ENCODE measurements around the gene TVP23B. TPM values are rescaled to one million over a fixed set of nuclear protein-coding genes. Genes with fewer than 3 reads are reported as not detected.
"Not testable (repeated sequence)": the region's sequence is repeated elsewhere in the genome, so short reads cannot be mapped to it uniquely, and the experiment has no call there.

TVP23B gene
- total RNA-seq (2014; rRNA removed) = 44.5 and 68.6 TPM in 2 replicates
- polyA plus RNA-seq (2012) = 20.9 TPM

DNA sequence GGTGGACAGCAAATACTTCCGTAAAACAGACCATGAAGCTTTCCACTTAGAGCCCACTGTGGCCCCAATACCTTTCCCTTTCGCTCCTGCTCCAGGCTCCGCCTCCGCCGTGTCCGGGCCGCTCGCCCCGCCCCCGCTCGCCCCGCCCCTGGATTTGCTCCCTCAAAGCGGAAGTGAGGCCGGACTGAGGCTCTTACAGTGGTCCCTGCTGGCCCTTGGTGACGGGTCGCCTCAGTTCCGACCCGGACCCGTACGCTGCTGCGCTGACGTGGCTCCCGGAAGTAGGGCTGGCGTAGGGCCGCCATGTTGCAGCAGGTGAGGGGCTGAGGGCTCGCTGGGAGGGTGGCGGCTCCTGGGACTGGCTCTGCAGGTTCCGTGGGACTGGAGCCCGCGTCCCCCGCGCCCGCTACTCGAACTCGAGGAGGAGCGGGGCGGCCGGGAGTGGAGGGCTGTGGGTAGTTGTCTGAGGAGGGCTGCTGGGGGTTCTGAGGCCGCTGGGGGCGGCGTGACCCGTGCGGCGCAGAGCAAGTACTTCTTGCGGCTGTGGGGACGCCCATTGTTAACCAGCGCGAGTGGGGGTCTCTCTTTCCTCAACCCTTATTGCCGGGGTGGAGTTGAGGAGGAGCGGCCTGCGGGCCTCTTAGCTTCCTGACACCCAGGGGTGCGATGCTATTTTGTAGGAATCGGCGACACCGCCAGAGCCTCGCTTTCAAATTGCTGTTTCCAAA lies at the start of gene TVP23B:
TVP23B (plus strand) TSS at position 193 of the 728 bp plus-strand sequence; CDS start at position 304, 111 bp downstream.
- peak; percentile 91 for DNase-seq (ENCODE audit: low read depth)

DNA sequence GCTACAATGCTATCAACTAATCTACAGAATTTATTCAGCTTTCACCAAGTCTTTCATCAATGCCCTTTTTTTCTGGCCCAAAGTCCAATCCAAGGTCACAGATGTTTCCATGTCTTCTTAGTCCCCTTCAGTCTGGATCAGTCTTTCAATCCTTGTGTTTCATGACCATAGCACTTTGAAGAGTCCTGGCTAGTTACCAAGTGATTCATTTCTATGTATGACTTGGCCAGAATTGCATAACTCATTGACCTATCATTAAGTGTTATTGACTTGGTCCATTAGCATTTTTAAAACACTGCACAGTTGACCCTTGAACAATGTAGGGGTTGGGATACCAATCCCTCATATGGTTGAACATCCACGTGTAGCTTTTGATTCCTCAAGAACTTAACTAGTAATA lies 48.5 kb upstream of the TVP23B start:
- not testable (repeated sequence) for DNase-seq (ENCODE audit: low read depth)

DNA sequence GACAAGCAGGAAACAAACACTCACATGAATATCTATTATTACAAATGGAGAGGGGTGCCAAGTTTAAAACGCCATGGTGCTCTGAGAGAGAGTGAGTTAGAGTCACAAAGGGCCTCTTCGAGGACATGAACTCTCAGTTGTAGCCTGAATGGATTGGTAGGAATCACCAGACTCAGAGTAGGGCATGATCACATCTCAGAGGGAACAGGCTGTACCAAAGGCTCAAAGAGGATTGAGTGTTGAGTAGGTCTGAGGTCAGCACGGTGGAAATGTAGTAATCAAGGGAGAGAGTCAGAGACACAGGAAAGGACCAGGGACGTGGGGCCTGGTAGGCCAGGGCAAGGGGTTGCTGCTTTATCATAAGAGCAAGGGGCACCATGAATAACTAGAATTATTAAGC lies 47.6 kb upstream of the TVP23B start:
- peak; percentile 18 for DNase-seq (ENCODE audit: low read depth)

DNA sequence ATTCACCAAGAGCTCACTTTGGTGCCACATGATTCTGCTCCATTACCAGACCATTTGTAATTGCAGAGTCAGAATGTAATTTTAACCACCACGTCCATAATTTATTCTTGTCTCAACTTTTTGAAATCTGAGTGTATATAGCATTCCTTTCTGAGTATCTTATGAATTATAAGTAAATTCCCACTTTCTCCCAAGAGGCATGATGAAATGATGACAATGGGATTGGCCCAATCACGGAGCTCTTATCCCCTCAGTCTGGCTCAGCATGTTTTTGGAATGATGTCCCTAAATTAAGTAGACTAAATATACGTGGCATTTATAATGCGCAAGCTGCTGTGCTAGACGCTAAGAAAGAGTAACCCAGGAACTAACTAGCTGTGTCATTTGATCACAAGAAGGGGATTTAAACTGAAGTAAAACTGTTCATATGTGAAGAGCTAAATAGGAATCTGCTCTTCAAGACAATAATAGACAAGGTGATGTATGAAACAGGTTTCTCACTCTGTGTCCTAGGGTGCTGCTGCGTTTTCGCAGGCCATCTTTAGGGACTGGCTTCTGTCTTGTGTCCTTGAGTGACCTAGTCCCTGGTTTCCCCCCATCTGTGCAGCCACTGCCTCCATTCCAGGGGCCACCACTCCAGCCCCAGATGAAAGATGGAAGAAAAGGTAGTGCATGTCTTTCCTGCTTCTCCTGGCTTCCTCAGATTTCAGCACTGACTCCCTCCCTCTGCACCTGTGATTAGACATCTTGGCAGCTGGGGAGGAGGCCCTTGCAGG lies 41.2 kb upstream of the TVP23B start:
- not testable (repeated sequence) for DNase-seq (ENCODE audit: low read depth)

DNA sequence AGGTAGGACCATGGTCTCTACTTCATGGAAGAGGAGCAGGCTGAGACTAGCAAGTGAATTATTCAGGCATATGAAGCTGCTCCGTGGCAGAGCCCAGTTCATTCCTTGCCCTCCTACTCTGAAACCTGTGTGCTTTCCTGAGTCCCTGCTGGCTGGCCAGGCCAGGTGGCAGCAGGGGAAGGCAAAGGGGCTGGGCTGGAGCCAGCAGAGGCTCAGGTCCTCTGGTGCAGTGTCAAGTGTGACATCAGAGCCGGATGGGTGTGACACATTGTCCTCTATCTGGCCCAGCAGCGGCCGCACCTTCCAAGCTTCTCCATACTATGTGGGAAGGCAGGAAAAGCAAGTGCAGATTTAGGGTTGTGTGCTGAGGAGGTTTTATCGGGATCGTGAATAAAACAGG lies 39.8 kb upstream of the TVP23B start:
- not testable (repeated sequence) for DNase-seq (ENCODE audit: low read depth)

DNA sequence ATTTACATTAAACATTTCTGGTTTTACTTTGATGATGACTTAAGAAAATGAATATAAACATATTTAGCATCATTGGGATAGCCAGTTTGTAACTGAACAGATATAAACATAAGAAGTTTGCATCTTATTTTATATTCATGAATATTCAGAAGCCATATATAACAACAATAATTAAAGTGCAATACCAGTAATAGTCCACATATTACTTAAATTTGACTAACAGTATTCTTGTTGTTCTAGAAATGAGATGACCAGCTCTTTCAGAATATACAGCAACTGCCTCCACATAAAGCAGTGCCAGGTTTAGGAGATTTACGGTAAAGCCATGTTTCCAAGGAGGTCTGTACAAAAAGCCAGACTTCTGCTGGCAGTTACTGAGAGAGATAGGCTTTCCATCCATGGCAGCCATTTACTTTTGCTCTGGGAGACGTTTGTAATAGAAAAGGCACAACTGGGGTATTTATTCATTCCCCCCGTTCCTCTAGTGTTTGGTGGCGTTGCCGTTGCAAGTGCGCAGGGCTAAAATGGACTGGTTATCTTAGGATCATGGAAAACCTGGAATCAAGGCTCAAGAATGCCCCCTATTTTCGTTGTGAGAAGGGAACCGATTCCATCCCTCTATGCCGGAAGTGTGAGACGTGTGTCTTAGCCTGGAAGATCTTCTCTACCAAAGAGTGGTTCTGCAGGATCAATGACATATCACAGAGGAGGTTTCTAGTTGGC lies 37.1 kb upstream of the TVP23B start, which contains the start of gene FBXW10:
FBXW10 (plus strand) TSS at position 356 of the 723 bp plus-strand sequence; CDS start at position 547, 191 bp downstream.
- DNase-seq (ENCODE audit: low read depth) = not testable (repeated sequence)

DNA sequence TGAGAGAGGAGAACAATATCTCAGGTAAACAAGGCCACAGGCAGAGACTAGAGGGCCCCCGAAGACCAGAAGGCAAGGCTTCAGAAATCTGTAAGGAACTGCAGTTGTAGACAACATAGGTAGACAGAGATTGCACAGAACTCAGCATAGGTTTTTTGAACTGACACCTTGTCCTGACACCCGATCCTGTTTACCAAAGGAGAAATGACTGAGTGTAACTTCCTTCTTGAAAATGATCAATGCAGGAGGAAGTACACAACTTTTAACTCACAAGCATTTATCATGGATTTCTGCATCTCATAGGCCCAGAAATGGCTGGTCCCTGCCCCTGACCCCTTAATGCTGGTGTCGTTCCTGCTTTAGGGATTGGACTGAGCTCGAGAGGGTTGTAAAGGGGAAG lies 36.3 kb upstream of the TVP23B start:
- DNase-seq (ENCODE audit: low read depth) = not testable (repeated sequence)

DNA sequence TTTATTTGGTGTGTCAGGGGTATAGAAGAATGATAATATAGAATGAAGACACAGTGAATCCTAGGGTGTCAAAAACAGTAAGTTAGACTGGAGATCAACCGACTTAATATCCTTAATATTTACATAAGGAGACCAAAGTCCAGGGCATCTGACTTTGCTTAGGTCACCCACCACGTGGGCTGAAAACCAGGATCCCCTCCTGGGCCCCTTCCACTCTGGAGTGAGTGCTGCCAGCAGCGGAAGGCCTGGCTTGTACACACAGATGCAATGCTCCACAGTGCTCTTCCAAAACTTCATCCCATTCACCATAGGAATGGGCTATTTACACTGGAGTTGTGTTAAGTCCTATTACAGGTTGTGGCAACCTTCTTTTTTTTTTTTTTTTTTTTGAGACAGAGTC lies 34.4 kb upstream of the TVP23B start:
- not testable (repeated sequence) for DNase-seq (ENCODE audit: low read depth)

DNA sequence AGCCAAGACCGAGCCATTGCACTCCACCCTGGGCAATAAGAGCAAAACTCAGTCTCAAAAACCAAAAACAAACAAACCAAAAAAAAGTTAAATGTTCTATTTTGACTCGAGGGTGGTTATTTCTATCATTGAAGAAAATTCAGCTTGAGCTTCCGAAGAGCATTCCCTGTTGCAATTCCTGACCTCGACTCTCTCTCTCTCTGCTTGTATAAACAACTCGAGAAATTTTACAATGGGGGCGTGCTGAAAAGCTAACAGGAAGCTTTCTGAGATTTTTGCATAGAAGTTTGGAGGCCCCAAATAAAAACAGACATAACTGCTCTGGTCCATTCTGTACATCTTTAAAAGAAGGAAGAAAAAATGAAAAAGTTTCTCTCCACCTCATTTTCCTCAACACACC lies 33.5 kb upstream of the TVP23B start:
- DNase-seq (ENCODE audit: low read depth) = not testable (repeated sequence)

DNA sequence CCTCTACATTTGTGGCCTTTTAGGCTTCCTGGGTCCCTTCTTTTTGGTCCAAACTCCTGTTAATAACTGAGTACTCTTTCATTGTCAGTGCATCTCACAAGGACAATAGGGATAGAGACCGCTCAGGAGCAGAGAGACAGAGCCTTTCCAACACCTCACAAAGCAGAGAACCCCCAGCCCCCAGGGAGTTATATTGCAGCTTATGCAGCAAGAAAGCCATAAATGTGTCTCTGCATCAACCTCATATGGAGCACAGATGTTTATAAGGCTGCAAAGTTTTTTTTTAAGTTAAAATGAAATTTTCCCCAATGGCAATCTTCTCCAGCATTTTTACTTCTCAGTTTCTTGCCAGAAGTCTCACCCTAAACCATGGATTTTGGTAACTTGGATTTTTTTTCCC lies 30.7 kb upstream of the TVP23B start:
- DNase-seq (ENCODE audit: low read depth) = not testable (repeated sequence)

DNA sequence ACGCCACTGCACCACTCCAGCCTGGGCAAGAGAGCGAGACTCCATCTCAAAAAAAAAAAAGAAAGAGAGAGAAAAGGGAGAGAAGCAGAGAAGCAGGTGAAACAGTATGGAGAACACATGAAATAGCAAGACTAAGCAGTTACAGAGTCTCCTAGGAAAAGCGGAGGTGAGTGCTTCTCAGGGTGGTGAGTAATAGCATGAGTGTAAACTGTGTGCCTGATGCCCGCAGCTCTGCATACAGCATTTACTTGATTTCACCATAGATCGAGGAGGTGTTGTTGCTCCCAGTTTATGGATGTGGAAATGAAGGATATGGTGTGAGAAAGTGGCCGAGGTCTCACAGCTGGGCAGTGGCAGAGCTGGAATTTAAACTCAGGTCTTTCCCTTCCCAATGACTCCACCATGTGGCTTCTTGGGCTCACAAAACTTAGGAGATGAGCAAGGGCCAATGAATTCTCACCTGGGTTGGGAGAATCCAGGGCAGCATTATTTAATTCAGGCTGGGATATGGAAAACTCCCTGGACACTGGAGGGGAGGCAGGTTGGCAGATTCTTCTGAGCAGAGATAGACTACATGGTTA lies 27.1 kb upstream of the TVP23B start:
- not testable (repeated sequence) for DNase-seq (ENCODE audit: low read depth)

DNA sequence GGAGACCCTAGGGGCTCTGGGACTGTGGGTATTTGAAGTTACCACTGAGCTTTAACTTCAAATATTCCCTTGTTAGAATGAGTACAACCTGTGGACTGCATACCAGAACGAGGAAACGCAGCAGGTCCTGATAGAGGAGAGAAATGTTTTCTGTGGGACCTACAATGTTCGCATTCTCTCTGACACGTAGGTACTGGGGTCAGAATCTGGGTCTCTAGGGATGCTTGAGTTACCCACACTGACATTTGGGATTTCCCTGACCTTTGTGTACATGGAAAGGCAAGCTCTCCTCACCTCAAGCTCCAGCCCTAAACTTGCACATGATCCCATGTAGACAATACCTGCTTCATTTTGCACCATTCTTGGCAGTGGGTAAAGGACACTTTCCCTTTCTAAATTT lies 25.0 kb upstream of the TVP23B start:
- DNase-seq (ENCODE audit: low read depth) = not testable (repeated sequence)

DNA sequence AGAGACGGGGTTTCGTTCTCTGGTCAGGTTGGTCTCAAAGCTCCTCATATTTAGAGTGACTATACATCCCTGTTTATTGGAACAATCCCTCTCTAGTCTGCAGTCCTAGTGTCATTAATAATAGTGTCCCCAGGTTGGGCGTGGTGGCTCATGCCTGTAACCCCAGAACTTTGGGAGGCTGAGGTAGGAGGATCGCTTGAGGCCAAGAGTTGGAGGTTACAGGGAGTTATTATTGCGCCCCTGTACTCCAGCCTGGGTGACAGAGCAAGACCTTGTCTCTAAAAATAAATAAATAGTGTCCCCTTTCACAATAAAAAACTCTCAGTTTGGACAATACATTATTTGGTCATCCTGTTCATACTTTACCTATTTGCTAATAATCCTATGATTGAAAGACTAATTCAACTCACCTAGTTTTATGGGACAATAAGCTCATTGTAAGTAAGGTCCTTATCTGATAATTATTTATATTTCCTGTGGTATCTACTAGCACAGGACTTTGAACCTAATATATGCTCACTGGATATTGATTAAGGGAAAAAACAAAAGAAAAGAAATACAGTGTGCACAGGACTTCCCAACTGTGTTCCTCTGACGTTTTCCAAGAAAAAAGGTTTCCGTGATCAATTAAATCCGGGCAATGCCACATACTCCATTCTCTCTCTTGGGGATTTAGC lies 23.5 kb upstream of the TVP23B start:
- DNase-seq (ENCODE audit: low read depth) = not testable (repeated sequence)

DNA sequence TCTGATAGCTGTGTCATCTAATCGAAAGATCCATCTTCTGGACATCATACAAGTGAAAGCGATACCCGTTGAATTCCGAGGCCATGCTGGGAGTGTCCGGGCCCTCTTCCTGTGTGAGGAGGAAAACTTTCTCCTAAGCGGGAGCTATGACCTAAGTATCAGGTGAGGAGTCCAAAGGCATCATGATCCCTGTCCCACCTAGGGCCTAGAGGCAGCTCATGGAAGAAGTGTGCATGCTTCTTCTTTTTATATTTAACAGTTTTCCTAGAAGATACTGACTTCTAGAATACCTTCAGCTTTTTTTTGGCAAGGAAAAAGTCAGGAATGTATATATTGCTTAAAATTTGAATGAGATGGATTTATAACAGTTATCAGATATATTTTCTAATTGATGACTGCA lies 22.6 kb upstream of the TVP23B start:
- not testable (repeated sequence) for DNase-seq (ENCODE audit: low read depth)

DNA sequence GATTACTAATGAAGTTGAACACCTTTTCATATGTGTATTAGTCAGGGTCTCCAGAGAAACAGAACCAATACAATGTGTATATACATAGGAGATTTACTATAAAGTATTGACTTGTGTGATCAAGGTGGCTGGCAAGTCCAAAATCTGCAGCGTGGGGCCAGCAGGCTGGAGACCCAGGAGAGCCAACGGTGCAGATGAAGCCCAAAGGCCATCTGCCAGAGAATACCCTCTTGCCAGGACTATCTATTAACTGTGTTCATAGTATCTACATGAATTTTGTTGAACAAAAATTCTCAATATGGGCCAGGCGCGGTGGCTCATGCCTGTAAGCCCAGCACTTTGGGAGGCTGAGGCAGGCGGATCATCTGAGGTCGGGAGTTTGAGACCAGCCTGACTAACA lies 20.8 kb upstream of the TVP23B start:
- DNase-seq (ENCODE audit: low read depth) = not testable (repeated sequence)

DNA sequence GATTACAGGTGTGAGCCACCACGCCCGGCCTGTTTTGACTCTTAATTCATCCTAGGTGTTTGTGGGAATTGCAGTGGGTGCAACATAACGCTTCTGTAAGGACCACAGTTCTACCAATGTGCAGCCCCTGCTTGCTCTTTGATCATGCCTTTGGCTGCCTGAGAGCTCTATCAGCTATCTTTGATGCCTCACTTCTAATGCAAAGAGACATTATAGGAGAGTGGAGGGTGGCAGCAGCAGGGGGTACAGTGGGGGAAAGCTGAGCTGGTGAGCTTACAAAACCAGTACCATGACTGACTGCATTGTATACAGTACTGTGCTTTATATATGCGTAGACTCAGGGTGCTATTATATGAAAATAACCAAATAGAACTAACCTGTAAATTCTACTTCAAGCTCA lies 10.4 kb upstream of the TVP23B start:
- DNase-seq (ENCODE audit: low read depth) = not testable (repeated sequence)

DNA sequence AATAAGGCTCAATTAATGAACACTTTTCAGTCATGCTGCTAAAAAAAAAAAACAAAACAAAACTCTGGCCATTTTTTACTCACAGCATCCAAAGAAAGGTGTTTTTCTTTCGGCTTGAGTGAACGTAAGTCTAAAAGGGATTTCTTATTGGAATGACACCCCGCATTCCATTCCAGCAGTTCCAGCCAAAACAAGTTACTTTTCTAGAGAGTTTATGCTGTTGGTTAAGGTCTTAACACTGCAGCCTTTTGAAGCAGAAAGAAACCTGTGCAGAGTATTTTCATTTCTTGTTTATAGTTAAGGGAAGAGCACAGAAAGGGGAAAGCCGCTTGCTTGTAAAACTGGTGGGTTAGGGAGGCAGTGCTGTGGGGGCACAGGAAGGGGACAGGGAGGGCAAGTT lies 9.9 kb upstream of the TVP23B start:
- DNase-seq (ENCODE audit: low read depth) = not testable (repeated sequence)

DNA sequence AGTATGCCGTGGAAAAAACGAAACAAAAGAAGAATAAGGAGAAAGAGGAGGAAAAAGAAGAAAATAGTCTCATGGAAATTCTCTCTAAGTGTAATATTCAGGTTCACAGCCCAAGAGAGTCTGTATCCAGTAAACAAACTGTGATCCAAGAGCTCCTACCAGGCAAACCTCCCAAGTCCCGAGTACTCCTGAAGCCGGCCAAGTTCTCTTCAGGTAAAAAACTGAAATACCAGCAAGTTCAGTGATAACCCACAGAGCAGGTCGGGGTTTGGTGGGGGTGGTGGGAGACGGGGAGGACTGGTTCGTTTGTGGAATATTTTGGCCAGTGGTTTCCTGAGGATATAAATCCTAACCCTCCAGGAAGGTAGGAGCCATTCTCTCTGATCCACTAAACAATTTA lies 8.5 kb upstream of the TVP23B start:
- DNase-seq (ENCODE audit: low read depth) = no peak

DNA sequence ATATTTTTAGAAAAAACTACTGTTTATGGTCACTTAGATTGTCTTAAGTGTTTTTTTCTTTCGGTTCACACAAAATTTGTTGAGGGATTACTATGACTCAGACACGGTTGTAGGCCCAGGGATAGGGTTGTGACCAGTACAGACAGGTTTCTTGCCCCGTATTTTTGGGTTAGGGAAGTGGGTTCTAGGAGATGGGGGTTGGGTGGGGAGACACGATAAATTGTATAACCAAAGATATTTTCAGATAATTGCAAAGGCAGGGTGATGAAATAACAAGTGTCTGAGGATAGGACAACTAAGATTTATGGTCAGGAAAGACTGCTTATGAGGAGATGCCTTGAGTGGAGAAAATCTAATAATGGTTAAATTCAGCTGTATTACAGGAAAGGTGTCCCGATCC lies 822 bp downstream of the TVP23B start:
- not testable (repeated sequence) for DNase-seq (ENCODE audit: low read depth)

DNA sequence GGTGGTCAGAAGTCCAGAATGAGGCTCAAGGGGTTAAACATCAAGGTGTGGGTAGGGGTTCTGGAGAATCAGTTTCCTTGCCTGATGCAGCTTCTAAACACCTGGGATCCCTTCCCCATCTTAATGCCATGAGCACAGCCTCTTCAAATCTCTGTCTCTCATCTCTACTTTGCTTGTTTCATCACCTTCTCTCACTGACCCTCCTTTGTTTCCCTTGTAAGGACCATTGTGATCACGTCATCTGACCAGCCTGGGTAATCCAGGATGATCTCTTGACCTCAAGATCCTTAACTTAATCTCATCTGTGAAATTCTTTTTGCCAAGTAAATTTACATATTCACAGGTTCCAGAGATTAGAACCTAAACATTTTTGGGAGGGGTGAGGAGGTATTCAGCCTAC lies 5.0 kb downstream of the TVP23B start:
- not testable (repeated sequence) for DNase-seq (ENCODE audit: low read depth)

DNA sequence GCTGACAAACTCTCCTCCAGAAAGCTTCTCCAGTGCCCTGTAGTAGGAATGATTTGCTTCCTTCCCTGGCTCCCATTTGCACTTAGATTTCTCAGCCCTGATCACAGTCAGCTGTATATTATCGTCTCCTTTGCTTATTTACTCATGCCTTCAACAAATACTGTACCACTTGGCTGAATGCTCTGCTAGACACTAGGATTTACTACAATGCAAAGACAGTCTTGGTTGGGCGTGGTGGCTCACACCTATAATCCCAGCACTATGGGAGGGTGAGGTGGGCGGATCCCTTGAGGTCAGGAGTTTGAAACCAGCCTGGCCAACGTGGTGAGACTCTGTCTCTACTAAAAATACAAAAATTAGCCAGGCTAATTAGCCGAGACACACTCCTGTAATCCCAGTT lies 5.9 kb downstream of the TVP23B start:
- not testable (repeated sequence) for DNase-seq (ENCODE audit: low read depth)
